ENCODE data around the gene SLC38A9.

SLC38A9 gene

DNA sequence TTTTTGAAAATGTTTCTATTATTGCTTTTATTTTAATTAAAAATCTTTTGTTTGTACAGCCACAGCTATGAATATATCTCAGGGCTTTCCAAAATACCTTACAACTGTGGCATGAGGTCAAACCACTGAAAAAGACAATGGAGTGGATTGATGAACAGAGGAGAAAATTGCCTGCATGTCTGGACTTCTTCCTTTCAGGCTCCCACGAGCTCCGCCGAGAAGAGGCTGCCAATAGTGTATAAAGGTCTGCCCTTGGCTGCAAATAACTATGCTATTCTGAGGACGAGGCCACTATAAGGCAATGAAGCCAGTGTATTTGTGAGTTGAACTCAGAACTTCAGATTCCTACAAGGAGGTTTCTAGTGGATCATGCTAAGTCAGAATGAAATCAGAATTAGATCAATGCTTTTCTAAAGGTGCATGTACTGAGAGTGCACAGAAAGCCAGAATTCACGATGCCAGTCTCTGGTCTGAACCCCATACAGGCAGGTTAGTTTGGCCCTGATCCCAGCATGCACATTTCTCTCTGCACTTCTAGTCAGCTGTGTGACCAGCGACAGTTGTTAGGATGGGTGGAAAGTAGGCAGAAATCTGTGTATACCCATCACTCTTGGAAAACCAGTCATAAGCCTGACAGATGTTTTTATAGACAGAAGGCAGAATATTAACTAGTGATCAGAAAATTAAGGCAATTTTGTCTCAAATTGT is 134.6 kb downstream of the SLC38A9 start:
- no peak for DNase-seq

- no peak for DNase-seq
These were observed 135.5 kb downstream of the SLC38A9 start for GRCh38 chr5:55576661-55577060.
